K562 (cell line): Measurements from ENCODE around the gene HYAL3. TPM values are rescaled to one million over a fixed set of nuclear protein-coding genes. Genes with fewer than 3 reads are reported as not detected.

Experiments
- ATAC-seq: fragments of 200-7000 bp; cut with Tn5 transposase; 3 replicates; pipeline ENCODE4 v1.9.1; 2020; ENCODE audit warnings: moderate library complexity
- BruUV-seq: library from RNA; stranded (reverse); fragments of 400-500 nt; replicated peaks from 2 replicates; lab custom pipeline; 2021; lab: Mats Ljungman, UMichigan
- CTCF ChIA-PET: fragments of 300-600 bp; formaldehyde crosslinking; extraction: SDS; loops from one replicate; lab custom pipeline; 2021; ENCODE audit warnings: low intra/inter-chr PET ratio; lab: Yijun Ruan, JAX
- POLR2A ChIA-PET: fragments of 300-600, 350-650 bp; sonication (Branson Sonifier 250); formaldehyde crosslinking; extraction: SDS; loops from one replicate; lab custom pipeline; 2021; ENCODE audit warnings: antibody characterized with exemption, inconsistent platforms; lab: Yijun Ruan, JAX
- DNase-seq, 4 experiments: peaks; one replicate each; pipeline versions ENCODE4 v3.0.0 to v3.0.0-alpha.2; 2011 to 2018; ENCODE audit warnings: low spot score in 3 of 4, mixed read lengths in 3 of 4; ENCODE audit errors: extremely low read depth in 1 of 4
- FAIRE-seq: peaks from 2 replicates; lab custom pipeline; 2011; peaks lifted over from hg19 to GRCh38; lab: Jason Lieb, UNC
- H2AFZ ChIP-seq: 2 replicates; pipeline ENCODE4 v1.6.0; 2011; ENCODE audit warnings: low read depth, low read length, control low read depth, inconsistent platforms
- H3K27ac ChIP-seq: fragments of 200-600 bp; 3 replicates; pipeline ENCODE4 v1.8.0; 2011; ENCODE audit warnings: low read depth, mild to moderate bottlenecking, control low read depth, inconsistent platforms, low read length, moderate library complexity, mixed read lengths; ENCODE audit errors: extremely low read depth
- H3K27me3 ChIP-seq, 2 experiments: fragments of 300-600 bp in 1 of 2; 2 replicates in 1 of 2; 3 replicates in 1 of 2; pipeline versions ENCODE4 v1.6.0 to v1.8.0; 2011; ENCODE audit warnings: inconsistent platforms in 2 of 2, low read length in 2 of 2, mild to moderate bottlenecking in 1 of 2, mixed read lengths in 1 of 2, moderate library complexity in 1 of 2; ENCODE audit not compliant: control insufficient read depth in 2 of 2, insufficient read depth in 2 of 2
- H3K36me3 ChIP-seq: fragments of 300-600 bp; 3 replicates; pipeline ENCODE4 v1.8.0; 2011; ENCODE audit warnings: mild to moderate bottlenecking, low read length, inconsistent platforms; ENCODE audit not compliant: control insufficient read depth, insufficient read depth
- H3K4me1 ChIP-seq, 2 experiments: fragments of 200-600 bp in 1 of 2; replicated peaks in 1 of 2; 2 replicates in 1 of 2; 3 replicates in 1 of 2; pipeline versions ENCODE4 v1.5.1 to v1.8.0; 2011; ENCODE audit warnings: inconsistent platforms in 2 of 2, low read length in 2 of 2, mild to moderate bottlenecking in 1 of 2, mixed read lengths in 1 of 2, moderate library complexity in 1 of 2; ENCODE audit not compliant: control insufficient read depth in 2 of 2, insufficient read depth in 2 of 2
- H3K4me2 ChIP-seq: 2 replicates; pipeline ENCODE4 v1.6.1; 2011; ENCODE audit warnings: low read length, control low read depth, inconsistent platforms, mixed read lengths; ENCODE audit not compliant: insufficient read depth
- H3K4me3 ChIP-seq: fragments of 200-600 bp; sonication (generic), shearing (Covaris generic); 2 replicates; pipeline ENCODE4 v1.5.1; 2016; ENCODE audit warnings: control low read depth, inconsistent platforms
- H3K79me2 ChIP-seq: fragments of 200-600 bp; 3 replicates; pipeline ENCODE4 v1.8.0; 2011; ENCODE audit warnings: low read length, inconsistent platforms; ENCODE audit not compliant: control insufficient read depth, insufficient read depth
- H3K9ac ChIP-seq, 2 experiments: 2 replicates each; pipeline versions ENCODE4 v1.6.0 to v1.6.1; 2011; ENCODE audit warnings: low read depth in 2 of 2, low read length in 2 of 2, control low read depth in 1 of 2, inconsistent platforms in 1 of 2, mild to moderate bottlenecking in 1 of 2, mixed read lengths in 1 of 2; ENCODE audit not compliant: insufficient read depth in 1 of 2
- H3K9me1 ChIP-seq: one replicate; pipeline ENCODE4 v1.6.0; 2011; ENCODE audit warnings: inconsistent platforms, mild to moderate bottlenecking, low read length, moderate library complexity; ENCODE audit not compliant: control insufficient read depth, insufficient read depth
- H3K9me3 ChIP-seq: replicated peaks from 2 replicates; pipeline ENCODE4 v1.5.1; 2011; ENCODE audit warnings: low read depth, low read length, inconsistent platforms; ENCODE audit not compliant: control insufficient read depth, insufficient read depth
- H4K20me1 ChIP-seq: replicated peaks from 2 replicates; pipeline ENCODE4 v1.6.1; 2011; ENCODE audit warnings: low read length, inconsistent platforms, mixed read lengths; ENCODE audit not compliant: control insufficient read depth, insufficient read depth
- GTF3C2 ChIP-seq: IDR thresholded peaks from 3 replicates; pipeline ENCODE4 v1.6.1; 2011; ENCODE audit warnings: borderline replicate concordance, mild to moderate bottlenecking, moderate library complexity; ENCODE audit not compliant: insufficient read length; ENCODE audit errors: extremely low read depth
- KLF10 ChIP-seq: fragments of 250-450 bp; sonication (Bioruptor Pico); IDR thresholded peaks from 2 replicates; pipeline ENCODE4 v1.6.1; 2021; ENCODE audit warnings: matching md5 sums
- ZNF551 ChIP-seq: fragments of 250-450 bp; sonication (Bioruptor Pico); IDR thresholded peaks from 2 replicates; pipeline ENCODE4 v1.5.0; 2021; ENCODE audit warnings: mild to moderate bottlenecking, moderate library complexity
- ZNF740 ChIP-seq, 3 experiments: fragments of 200-800 bp in 1 of 3; sonication (Bioruptor generic) in 1 of 3; sonication (generic) in 1 of 3; formaldehyde crosslinking in 1 of 3; IDR thresholded peaks; 2 replicates each; pipeline versions ENCODE4 v1.6.1 to v1.8.0; 2016 to 2022; ENCODE audit warnings: mild to moderate bottlenecking in 2 of 3, missing compliant biosample characterization in 2 of 3, missing genetic modification characterization in 2 of 3, missing genetic modification reagents in 1 of 3
- WGBS: fragments of 100-300 bp; shearing (Covaris generic); methylation state at CpG from one replicate; pipeline ENCODE4 v1.1.6; 2016; ENCODE audit warnings: low coverage, mixed read lengths; ENCODE audit not compliant: insufficient coverage; ENCODE audit errors: missing lambda C conversion rate; 5-methylcytosine and 5-hydroxymethylcytosine counted together
- in situ Hi-C: fragments of 300-500 bp; cut with MboI; formaldehyde crosslinking; loops from 4 replicates; pipeline ENCODE4 v1.15.0; 2018; ENCODE audit warnings: inconsistent platforms, mixed read lengths
- intact Hi-C: fragments of 100-400 bp; cut with micrococcal nuclease; formaldehyde crosslinking; loops from 2 replicates; pipeline ENCODE4 v1.14.2; 2022
- polyA plus RNA-seq, 8 experiments: library from polyadenylated mRNA; depleted of rRNA in 4 of 8; stranded (reverse) in 5 of 8; unstranded in 3 of 8; fragments of >200 nt; fragmentation: Nextera tagmentation in 2 of 8; fragmentation: Illumina TruSeq in 1 of 8; extraction: Ambion mirVana in 2 of 8; extraction: Trizol in 1 of 8; gene quantifications; 2 replicates each; pipeline versions ENCODE4 v1.2.1 to v1.2.3, GENCODE V29; 2011 to 2014; ENCODE audit warnings: inconsistent platforms in 1 of 8, missing spikeins in 1 of 8
- total RNA-seq, 7 experiments: library from RNA; depleted of rRNA in 6 of 7; stranded (reverse); fragments of >200 nt in 6 of 7; fragmentation: Illumina TruSeq in 2 of 7; extraction: Trizol in 2 of 7; gene quantifications; 2 replicates each; pipeline versions ENCODE4 v1.2.1 to v1.2.3, GENCODE V29; 2011 to 2021; ENCODE audit warnings: low replicate concordance in 1 of 7

HYAL3 gene
- total and polyA plus RNA-seq, 9 of the 15 experiments (the other 6 are each of a cell fraction or from before 2014, with no cell fraction given): 0.38 to 9.1 (median 6.8) TPM

- H3K9me3 ChIP-seq: no peaks in the 10 kb centered on the region
- intact Hi-C loops (no loop called here), in situ Hi-C loops (no loop called here)
- TF ChIP-seq ZNF740 (CRISPR knock-in tag; IDR thresholded peaks at IDR 0.05) (no peak), ZNF740 (tag; IDR thresholded peaks at IDR 0.05) (no peak), KLF10 (CRISPR knock-in tag) (no peak), ZNF551 (no peak), GTF3C2 (no peak)
- no peaks in the 10 kb centered on the region for H4K20me1 ChIP-seq
- H3K36me3 ChIP-seq: no peaks in the 10 kb centered on the region
- BruUV-seq: no TSS peak
- H3K27ac ChIP-seq: no peak overlapping the region
- H3K4me2 ChIP-seq: no peak overlapping the region
- H3K4me1 ChIP-seq: peaks cover 4 to 34% of the 10 kb centered on the region in 2 experiments; a peak in 3 of 5 replicates
- H3K4me3 ChIP-seq: no peak overlapping the region
- 73% methylated on average over 9 of the region's 17 CpGs for WGBS
- H3K9ac ChIP-seq: no peak overlapping the region
- ATAC-seq (no peak), DNase-seq (no peak), FAIRE-seq (no peak)
- H2AFZ ChIP-seq: no peak overlapping the region
- H3K79me2 ChIP-seq: no peaks in the 10 kb centered on the region
- ChIA-PET POLR2A (no interaction called here), CTCF (no interaction called here)
- no peaks in the 10 kb centered on the region for H3K9me1 ChIP-seq
- no peaks in the 10 kb centered on the region for H3K27me3 ChIP-seq
Measured at GRCh38 chr3:50276762-50277101, 22.5 kb downstream of the HYAL3 start.
